ENCODE data around the gene IL1RL1.
"Not testable (repeated sequence)": the region's sequence is repeated elsewhere in the genome, so short reads cannot be mapped to it uniquely, and the experiment has no call there.

Gene IL1RL1

DNA sequence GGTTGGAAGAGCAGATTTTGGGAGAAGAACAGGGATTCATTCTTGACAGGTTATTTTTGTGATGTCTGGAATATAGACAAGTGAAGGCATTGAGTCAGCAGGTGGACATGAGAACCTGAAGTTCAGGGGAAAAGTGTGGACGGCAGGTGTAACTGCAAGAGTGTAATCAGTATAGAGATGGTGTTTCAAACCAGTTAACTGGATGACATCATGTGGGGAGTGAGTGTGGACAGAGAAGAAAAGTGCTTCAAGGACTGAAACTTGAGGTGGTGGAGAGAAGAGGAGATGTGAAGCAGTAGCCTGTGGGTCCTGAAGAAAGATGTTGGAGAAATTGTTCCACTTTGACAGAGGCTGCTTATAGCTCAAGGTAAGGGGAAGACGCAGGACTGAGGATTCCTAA lies 7.1 kb downstream of the IL1RL1 start:
- WGBS = 98% methylated on average over 1 of the region's 2 CpGs
- Histone ChIP-seq H3K4me2 (ENCODE audit: low read length, poor library complexity, severe bottlenecking) (no peak overlapping the region), H3K36me3 (ENCODE audit: control insufficient read depth in 1 of 2, insufficient read depth in 2 of 2, low read depth in 1 of 2, low read length in 2 of 2) (no peaks in the 10 kb centered on the region), H3K4me1 (ENCODE audit: control insufficient read depth, insufficient read depth, low read depth, low read length) (no peaks in the 10 kb centered on the region), H2BK120ac (ENCODE audit: low read depth, low read length) (no peak overlapping the region), H2AK5ac (ENCODE audit: low read length, severe bottlenecking) (no peak overlapping the region), H4K8ac (ENCODE audit: low read length) (no peak overlapping the region), H3K79me1 (replicated peaks; ENCODE audit: low read length, poor library complexity, severe bottlenecking) (no peaks in the 10 kb centered on the region), H3K27me3 (ENCODE audit: control insufficient read depth in 1 of 2, insufficient read depth in 1 of 2, low read length in 2 of 2) (peaks cover 4 to 40% of the 10 kb centered on the region in 2 experiments), H2BK12ac (ENCODE audit: low read length in 2 of 2) (no peak overlapping the region), H3K18ac (ENCODE audit: low read depth in 1 of 2, low read length in 2 of 2) (no peak overlapping the region), H3K27ac (ENCODE audit: low read length, poor library complexity, severe bottlenecking) (no peak overlapping the region), H3K4ac (ENCODE audit: low read depth in 1 of 2, low read length in 2 of 2) (no peak overlapping the region), H4K91ac (ENCODE audit: low read length) (no peak overlapping the region), H2AFZ (ENCODE audit: low read depth, low read length) (no peak overlapping the region), H3K9ac (ENCODE audit: low read length) (no peak overlapping the region), H2BK5ac (ENCODE audit: low read depth, low read length, poor library complexity, severe bottlenecking) (no peak overlapping the region), H3K14ac (ENCODE audit: low read length in 2 of 2) (no peak overlapping the region), H3K9me3 (ENCODE audit: control insufficient read depth, low read length) (peaks cover 4% of the 10 kb centered on the region), H3K4me3 (ENCODE audit: insufficient read depth in 1 of 2, low read depth in 1 of 2, low read length in 2 of 2) (no peak overlapping the region), H2BK15ac (ENCODE audit: low read depth, poor library complexity, severe bottlenecking) (no peak overlapping the region), H3K23ac (ENCODE audit: low read length in 2 of 2) (no peak overlapping the region)
- no peak for DNase-seq

DNA sequence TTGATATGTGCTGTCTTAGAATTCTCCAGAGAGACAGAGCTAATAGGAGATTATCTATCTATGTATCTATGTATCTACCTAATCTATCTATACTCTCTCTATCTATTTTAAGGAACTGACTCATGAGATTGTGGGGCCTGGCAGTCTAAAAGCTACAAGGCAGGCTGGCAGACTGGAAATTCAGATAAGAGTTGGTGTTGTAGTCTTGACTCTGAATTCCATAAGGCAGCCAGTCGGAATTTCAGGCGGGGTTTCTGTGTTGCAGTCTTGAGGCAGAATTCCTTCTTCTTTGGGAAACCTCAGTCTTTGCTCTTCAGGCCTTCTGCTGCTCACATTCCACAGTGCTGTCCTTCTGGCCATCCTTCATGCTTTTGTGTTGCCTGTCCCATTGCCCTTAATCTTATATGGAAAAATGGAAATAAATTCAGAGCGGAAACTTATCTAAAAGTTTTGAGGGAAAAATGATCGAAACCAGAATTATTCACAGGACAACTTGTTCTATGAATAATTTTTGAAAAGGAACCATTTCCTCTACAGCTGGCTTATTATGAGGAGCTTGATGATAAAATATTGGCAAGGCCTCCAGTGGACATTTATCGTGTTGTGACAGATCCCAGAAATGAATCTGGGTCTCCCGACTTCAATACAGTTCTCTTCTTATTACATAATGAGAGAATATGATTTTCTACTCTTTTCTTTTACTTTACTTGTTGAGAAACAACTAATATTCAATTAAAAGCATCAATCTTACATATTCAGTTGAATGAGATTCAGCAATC lies 10.8 kb downstream of the IL1RL1 start:
- Histone ChIP-seq H3K27ac (ENCODE audit: low read length, poor library complexity, severe bottlenecking) (no peak overlapping the region), H2AK5ac (ENCODE audit: low read length, severe bottlenecking) (no peak overlapping the region), H4K8ac (ENCODE audit: low read length) (no peak overlapping the region), H2BK120ac (ENCODE audit: low read depth, low read length) (no peak overlapping the region), H3K36me3 (ENCODE audit: control insufficient read depth in 1 of 2, insufficient read depth in 2 of 2, low read depth in 1 of 2, low read length in 2 of 2) (no peaks in the 10 kb centered on the region), H3K9me3 (ENCODE audit: control insufficient read depth, low read length) (peaks cover 3% of the 10 kb centered on the region), H3K18ac (ENCODE audit: low read depth in 1 of 2, low read length in 2 of 2) (no peak overlapping the region), H3K23ac (ENCODE audit: low read length in 2 of 2) (no peak overlapping the region), H2BK5ac (ENCODE audit: low read depth, low read length, poor library complexity, severe bottlenecking) (no peak overlapping the region), H2AFZ (ENCODE audit: low read depth, low read length) (no peak overlapping the region), H3K79me1 (replicated peaks; ENCODE audit: low read length, poor library complexity, severe bottlenecking) (no peaks in the 10 kb centered on the region), H3K4me1 (ENCODE audit: control insufficient read depth, insufficient read depth, low read depth, low read length) (no peaks in the 10 kb centered on the region), H3K9ac (ENCODE audit: low read length) (no peak overlapping the region), H4K91ac (ENCODE audit: low read length) (no peak overlapping the region), H2BK15ac (ENCODE audit: low read depth, poor library complexity, severe bottlenecking) (no peak overlapping the region), H2BK12ac (ENCODE audit: low read length in 2 of 2) (no peak overlapping the region), H3K4me3 (ENCODE audit: insufficient read depth in 1 of 2, low read depth in 1 of 2, low read length in 2 of 2) (no peak overlapping the region), H3K4me2 (ENCODE audit: low read length, poor library complexity, severe bottlenecking) (no peak overlapping the region), H3K14ac (ENCODE audit: low read length in 2 of 2) (no peak overlapping the region), H3K27me3 (ENCODE audit: control insufficient read depth in 1 of 2, insufficient read depth in 1 of 2, low read length in 2 of 2) (peaks cover 4 to 40% of the 10 kb centered on the region in 2 experiments), H3K4ac (ENCODE audit: low read depth in 1 of 2, low read length in 2 of 2) (no peak overlapping the region)
- DNase-seq = no peak
- WGBS = 93% methylated on average over 2 of the region's 6 CpGs

DNA sequence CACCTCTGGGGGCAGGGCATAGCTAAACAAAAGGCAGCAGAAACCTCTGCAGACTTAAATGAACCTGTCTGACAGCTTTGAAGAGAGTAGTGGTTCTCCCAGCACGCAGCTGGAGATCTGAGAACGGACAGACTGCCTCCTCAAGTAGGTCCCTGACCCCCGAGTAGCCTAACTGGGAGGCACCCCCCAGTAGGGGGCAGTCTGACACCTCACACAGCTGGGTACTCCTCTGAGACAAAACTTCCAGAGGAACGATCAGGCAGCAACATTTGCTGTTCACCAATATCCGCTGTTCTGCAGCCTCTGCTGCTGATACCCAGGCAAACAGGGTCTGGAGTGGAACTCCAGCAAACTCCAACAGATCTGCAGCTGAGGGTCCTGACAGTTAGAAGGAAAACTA lies 13.6 kb downstream of the IL1RL1 start:
- H3K4me1 ChIP-seq (ENCODE audit: control insufficient read depth, insufficient read depth, low read depth, low read length); H3K18ac ChIP-seq (ENCODE audit: low read depth in 1 of 2, low read length in 2 of 2); H4K8ac ChIP-seq (ENCODE audit: low read length); H4K91ac ChIP-seq (ENCODE audit: low read length); H2BK12ac ChIP-seq (ENCODE audit: low read length in 2 of 2); H3K79me1 ChIP-seq (replicated peaks; ENCODE audit: low read length, poor library complexity, severe bottlenecking); H3K4me3 ChIP-seq (ENCODE audit: insufficient read depth in 1 of 2, low read depth in 1 of 2, low read length in 2 of 2); H3K4ac ChIP-seq (ENCODE audit: low read depth in 1 of 2, low read length in 2 of 2); H2BK5ac ChIP-seq (ENCODE audit: low read depth, low read length, poor library complexity, severe bottlenecking); H3K9me3 ChIP-seq (ENCODE audit: control insufficient read depth, low read length); H2BK120ac ChIP-seq (ENCODE audit: low read depth, low read length); H3K23ac ChIP-seq (ENCODE audit: low read length in 2 of 2); H2BK15ac ChIP-seq (ENCODE audit: low read depth, poor library complexity, severe bottlenecking); DNase-seq; H2AFZ ChIP-seq (ENCODE audit: low read depth, low read length); H3K27ac ChIP-seq (ENCODE audit: low read length, poor library complexity, severe bottlenecking); H3K36me3 ChIP-seq (ENCODE audit: control insufficient read depth in 1 of 2, insufficient read depth in 2 of 2, low read depth in 1 of 2, low read length in 2 of 2); H2AK5ac ChIP-seq (ENCODE audit: low read length, severe bottlenecking); H3K4me2 ChIP-seq (ENCODE audit: low read length, poor library complexity, severe bottlenecking); H3K14ac ChIP-seq (ENCODE audit: low read length in 2 of 2); H3K9ac ChIP-seq (ENCODE audit: low read length): not testable (repeated sequence)
- WGBS = 92% methylated on average over 5 of the region's 5 CpGs
- H3K27me3 ChIP-seq (ENCODE audit: control insufficient read depth in 1 of 2, insufficient read depth in 1 of 2, low read length in 2 of 2) = peaks cover 4 to 23% of the 10 kb centered on the region in 2 experiments

DNA sequence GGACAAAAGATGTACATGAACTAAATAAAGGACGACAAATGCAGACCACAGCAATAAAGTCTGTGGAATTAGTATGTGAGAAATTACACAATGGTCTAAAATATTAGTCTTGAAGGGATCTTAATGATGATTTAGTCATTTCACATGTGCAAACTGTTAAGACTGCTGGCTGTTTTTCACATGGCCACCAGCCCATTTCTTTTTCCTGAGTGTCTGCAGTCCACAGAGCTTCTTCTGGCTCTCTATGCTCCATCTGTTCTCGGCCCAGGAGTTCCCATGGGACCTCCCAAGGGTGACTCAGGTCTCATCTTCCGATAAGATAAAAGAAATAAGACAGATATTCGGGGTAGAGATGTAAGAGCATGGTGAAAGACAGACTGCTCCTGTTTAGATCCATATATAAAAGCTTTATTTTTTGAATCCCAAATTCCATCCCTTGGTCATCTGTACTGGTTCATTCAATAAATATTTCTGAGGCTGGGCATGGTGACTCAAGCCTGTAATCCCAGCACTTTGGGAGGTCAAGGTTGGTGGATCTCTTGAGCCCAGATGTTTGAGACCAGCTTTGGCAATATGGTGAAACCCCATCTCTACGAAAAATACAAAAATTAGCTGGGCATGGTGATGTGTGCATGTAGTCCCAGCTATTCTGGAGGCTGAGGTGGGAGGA lies 20.1 kb downstream of the IL1RL1 start:
- H3K4me3 ChIP-seq (ENCODE audit: insufficient read depth in 1 of 2, low read depth in 1 of 2, low read length in 2 of 2) = no peak overlapping the region
- H2BK5ac ChIP-seq (ENCODE audit: low read depth, low read length, poor library complexity, severe bottlenecking) = no peak overlapping the region
- H3K4me1 ChIP-seq (ENCODE audit: control insufficient read depth, insufficient read depth, low read depth, low read length) = no peaks in the 10 kb centered on the region
- no peak overlapping the region for H2BK12ac ChIP-seq (ENCODE audit: low read length in 2 of 2)
- no peaks in the 10 kb centered on the region for H3K27me3 ChIP-seq (ENCODE audit: control insufficient read depth in 1 of 2, insufficient read depth in 1 of 2, low read length in 2 of 2)
- H2BK15ac ChIP-seq (ENCODE audit: low read depth, poor library complexity, severe bottlenecking) = no peak overlapping the region
- no peak overlapping the region for H3K9ac ChIP-seq (ENCODE audit: low read length)
- H3K18ac ChIP-seq (ENCODE audit: low read depth in 1 of 2, low read length in 2 of 2) = no peak overlapping the region
- no peak for DNase-seq
- WGBS = 80% methylated on average over 4 of the region's 5 CpGs
- peaks cover 6% of the 10 kb centered on the region for H3K9me3 ChIP-seq (ENCODE audit: control insufficient read depth, low read length)
- no peak overlapping the region for H3K4ac ChIP-seq (ENCODE audit: low read depth in 1 of 2, low read length in 2 of 2)
- H4K8ac ChIP-seq (ENCODE audit: low read length) = no peak overlapping the region
- no peak overlapping the region for H2AFZ ChIP-seq (ENCODE audit: low read depth, low read length)
- H3K79me1 ChIP-seq (replicated peaks; ENCODE audit: low read length, poor library complexity, severe bottlenecking) = no peaks in the 10 kb centered on the region
- H2AK5ac ChIP-seq (ENCODE audit: low read length, severe bottlenecking) = no peak overlapping the region
- no peak overlapping the region for H3K14ac ChIP-seq (ENCODE audit: low read length in 2 of 2)
- H3K27ac ChIP-seq (ENCODE audit: low read length, poor library complexity, severe bottlenecking) = no peak overlapping the region
- H4K91ac ChIP-seq (ENCODE audit: low read length) = no peak overlapping the region
- no peak overlapping the region for H2BK120ac ChIP-seq (ENCODE audit: low read depth, low read length)
- no peak overlapping the region for H3K23ac ChIP-seq (ENCODE audit: low read length in 2 of 2)
- no peaks in the 10 kb centered on the region for H3K36me3 ChIP-seq (ENCODE audit: control insufficient read depth in 1 of 2, insufficient read depth in 2 of 2, low read depth in 1 of 2, low read length in 2 of 2)
- no peak overlapping the region for H3K4me2 ChIP-seq (ENCODE audit: low read length, poor library complexity, severe bottlenecking)
